ENCODE measurements around the gene DDHD1.
"Not testable (repeated sequence)": the region's sequence is repeated elsewhere in the genome, so short reads cannot be mapped to it uniquely, and the experiment has no call there.

The DDHD1 gene

GRCh38 chr14:53117479-53117878, 35.6 kb downstream of the DDHD1 start:
- not testable (repeated sequence) for H3K36me3 ChIP-seq (ENCODE audit: insufficient read depth, low read length); H3K9ac ChIP-seq (ENCODE audit: low read depth, low read length, poor library complexity, severe bottlenecking); H3K4me3 ChIP-seq (ENCODE audit: low read length, poor library complexity, severe bottlenecking); H2AFZ ChIP-seq (ENCODE audit: low read length); H3F3A ChIP-seq (ENCODE audit: low read depth); H3K4me1 ChIP-seq (ENCODE audit: insufficient read depth, low read length, poor library complexity, severe bottlenecking); H3K9me3 ChIP-seq (ENCODE audit: insufficient read depth, low read depth, low read length); H3K27me3 ChIP-seq (ENCODE audit: insufficient read depth, low read length, poor library complexity, severe bottlenecking); H3K9me2 ChIP-seq (replicated peaks; ENCODE audit: low read depth, low read length); H4K20me1 ChIP-seq (ENCODE audit: insufficient read depth, low read length, poor library complexity, severe bottlenecking)
- Histone ChIP-seq H3K79me2 (ENCODE audit: insufficient read depth, low read length) (peaks cover 92% of the 10 kb centered on the region), H3K4me2 (ENCODE audit: low read depth, low read length, poor library complexity, severe bottlenecking) (peak overlapping the region; percentile 29)
- TF ChIP-seq CTCF (conservative IDR thresholded peaks at IDR 0.05; ENCODE audit: low read length): peak; percentile 30; the same call in 1 of the 2 replicates

GRCh38 chr14:53113989-53114388, 39.1 kb downstream of the DDHD1 start:
- H3K9me3 ChIP-seq (ENCODE audit: insufficient read depth, low read depth, low read length): no peaks in the 10 kb centered on the region
- no peaks in the 10 kb centered on the region for H3K36me3 ChIP-seq (ENCODE audit: insufficient read depth, low read length)
- H3K79me2 ChIP-seq (ENCODE audit: insufficient read depth, low read length): peaks cover 86% of the 10 kb centered on the region
- H3K9me2 ChIP-seq (replicated peaks; ENCODE audit: low read depth, low read length): no peaks in the 10 kb centered on the region
- H3K9ac ChIP-seq (ENCODE audit: low read depth, low read length, poor library complexity, severe bottlenecking): no peak overlapping the region
- H3K4me1 ChIP-seq (ENCODE audit: insufficient read depth, low read length, poor library complexity, severe bottlenecking): peaks cover 30% of the 10 kb centered on the region
- H3F3A ChIP-seq (ENCODE audit: low read depth): peaks cover 4% of the 10 kb centered on the region; the same call in 1 of the 2 replicates
- H3K27me3 ChIP-seq (ENCODE audit: insufficient read depth, low read length, poor library complexity, severe bottlenecking): no peaks in the 10 kb centered on the region
- peaks cover 2% of the 10 kb centered on the region for H4K20me1 ChIP-seq (ENCODE audit: insufficient read depth, low read length, poor library complexity, severe bottlenecking)
- no peak overlapping the region for H2AFZ ChIP-seq (ENCODE audit: low read length)
- no peak overlapping the region for H3K4me3 ChIP-seq (ENCODE audit: low read length, poor library complexity, severe bottlenecking)
- TF ChIP-seq CTCF (conservative IDR thresholded peaks at IDR 0.05; ENCODE audit: low read length) (no peak), EZH2phosphoT487 (IDR thresholded peaks at IDR 0.05; ENCODE audit: borderline replicate concordance) (no peak)
- H3K4me2 ChIP-seq (ENCODE audit: low read depth, low read length, poor library complexity, severe bottlenecking): no peak overlapping the region

DNA sequence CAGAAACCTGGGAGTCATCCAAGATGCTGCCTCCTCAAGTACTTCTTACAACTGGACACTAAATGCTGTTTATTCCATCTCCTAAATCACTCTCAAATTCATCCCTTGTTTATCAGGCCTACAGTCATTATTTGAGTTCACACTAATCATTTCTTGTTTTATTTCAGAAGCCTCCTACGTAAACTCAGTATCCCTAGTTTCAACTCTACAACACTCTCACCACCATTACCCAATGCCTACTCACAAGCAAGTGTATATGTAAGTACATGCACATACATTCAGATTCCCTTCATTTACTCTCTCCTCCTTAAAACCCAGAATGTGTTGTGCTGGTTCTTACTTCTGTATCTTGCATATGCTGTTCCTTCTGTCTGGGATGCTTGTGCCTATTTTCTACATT, 43.0 kb downstream of the DDHD1 start:
- Histone ChIP-seq H3K9ac (ENCODE audit: low read depth, low read length, poor library complexity, severe bottlenecking) (peak overlapping the region; percentile 88), H3F3A (ENCODE audit: low read depth) (peaks cover 9% of the 10 kb centered on the region; the same call in 1 of the 2 replicates), H3K4me2 (ENCODE audit: low read depth, low read length, poor library complexity, severe bottlenecking) (peak overlapping the region; percentile 88), H3K36me3 (ENCODE audit: insufficient read depth, low read length) (no peaks in the 10 kb centered on the region), H3K79me2 (ENCODE audit: insufficient read depth, low read length) (peaks cover 76% of the 10 kb centered on the region), H3K4me1 (ENCODE audit: insufficient read depth, low read length, poor library complexity, severe bottlenecking) (peaks cover 35% of the 10 kb centered on the region), H4K20me1 (ENCODE audit: insufficient read depth, low read length, poor library complexity, severe bottlenecking) (no peaks in the 10 kb centered on the region), H2AFZ (ENCODE audit: low read length) (no peak overlapping the region), H3K9me2 (replicated peaks; ENCODE audit: low read depth, low read length) (no peaks in the 10 kb centered on the region), H3K4me3 (ENCODE audit: low read length, poor library complexity, severe bottlenecking) (peak overlapping the region; percentile 81), H3K27me3 (ENCODE audit: insufficient read depth, low read length, poor library complexity, severe bottlenecking) (no peaks in the 10 kb centered on the region), H3K9me3 (ENCODE audit: insufficient read depth, low read depth, low read length) (peaks cover 4% of the 10 kb centered on the region; the same call in 1 of the 2 replicates)
- TF ChIP-seq EZH2phosphoT487 (IDR thresholded peaks at IDR 0.05; ENCODE audit: borderline replicate concordance) (no peak), CTCF (conservative IDR thresholded peaks at IDR 0.05; ENCODE audit: low read length) (no peak)
